ENCODE measurements around the gene CYP46A1.

The CYP46A1 gene

GRCh38 chr14:99698642-99699041 lies 14.5 kb downstream of the CYP46A1 start:
- no peaks in the 10 kb centered on the region for H3K4me1 ChIP-seq (ENCODE audit: control insufficient read depth, insufficient read depth, low read length)
- no peaks in the 10 kb centered on the region; the same call in 1 of the 2 replicates for H3K9me3 ChIP-seq (ENCODE audit: control insufficient read depth, insufficient read depth, low read depth, low read length)
- TF ChIP-seq ZNF324 (tag by site-specific recombination; IDR thresholded peaks at IDR 0.05) (no peak), REPIN1 (tag by site-specific recombination; IDR thresholded peaks at IDR 0.05; ENCODE audit: low read depth) (no peak)
- H3K27ac ChIP-seq (ENCODE audit: extremely low read depth, low read depth, low read length): no peak overlapping the region
- POLR2A ChIA-PET: no interaction called here
- no peak overlapping the region for H3K4me3 ChIP-seq (ENCODE audit: low read depth, low read length)
- no peaks in the 10 kb centered on the region for H3K36me3 ChIP-seq (ENCODE audit: control insufficient read depth in 2 of 2, insufficient read depth in 1 of 2, low read length in 2 of 2)
- CTCF ChIA-PET: interaction anchor here (0.8 to 1.3 kb wide), 3 partner anchors 11 to 494 kb away, joined by 3 to 5 read pairs (median 4); no protein-coding TSS in a partner anchor

- Histone ChIP-seq H3K36me3 (ENCODE audit: control insufficient read depth in 2 of 2, insufficient read depth in 1 of 2, low read length in 2 of 2) (no peaks in the 10 kb centered on the region), H3K27ac (ENCODE audit: extremely low read depth, low read depth, low read length) (no peak overlapping the region), H3K4me3 (ENCODE audit: low read depth, low read length) (no peak overlapping the region), H3K9me3 (ENCODE audit: control insufficient read depth, insufficient read depth, low read depth, low read length) (no peaks in the 10 kb centered on the region; the same call in 1 of the 2 replicates), H3K4me1 (ENCODE audit: control insufficient read depth, insufficient read depth, low read length) (no peaks in the 10 kb centered on the region)
- ChIA-PET POLR2A (no interaction called here), CTCF (interaction anchor here (0.8 to 1.3 kb wide), 3 partner anchors 11 to 494 kb away, joined by 3 to 5 read pairs (median 4); no protein-coding TSS in a partner anchor)
- TF ChIP-seq ZNF133 (tag by site-specific recombination; IDR thresholded peaks at IDR 0.05) (no peak), ZNF561 (tag by site-specific recombination; IDR thresholded peaks at IDR 0.05; ENCODE audit: borderline replicate concordance) (no peak), ZNF157 (tag by site-specific recombination; IDR thresholded peaks at IDR 0.05) (no peak), ZNF624 (tag by site-specific recombination; IDR thresholded peaks at IDR 0.05) (no peak), PRDM4 (tag by site-specific recombination; IDR thresholded peaks at IDR 0.05) (no peak), REST (tag by site-specific recombination; IDR thresholded peaks at IDR 0.05) (no peak), ZEB2 (tag by site-specific recombination; IDR thresholded peaks at IDR 0.05) (no peak), ZNF548 (tag by site-specific recombination; IDR thresholded peaks at IDR 0.05) (no peak), KLF10 (tag by site-specific recombination; IDR thresholded peaks at IDR 0.05) (no peak), SCRT1 (tag by site-specific recombination; IDR thresholded peaks at IDR 0.05; ENCODE audit: borderline replicate concordance) (no peak), ZNF621 (tag by site-specific recombination; IDR thresholded peaks at IDR 0.05) (no peak), ZNF518A (tag by site-specific recombination; conservative IDR thresholded peaks at IDR 0.05; ENCODE audit: low read depth) (no peak), ZNF701 (tag by site-specific recombination; IDR thresholded peaks at IDR 0.05) (no peak), SP2 (tag by site-specific recombination; IDR thresholded peaks at IDR 0.05) (no peak), ZNF404 (tag by site-specific recombination; IDR thresholded peaks at IDR 0.05) (no peak)
- TF ChIP-seq, protein P1, sequence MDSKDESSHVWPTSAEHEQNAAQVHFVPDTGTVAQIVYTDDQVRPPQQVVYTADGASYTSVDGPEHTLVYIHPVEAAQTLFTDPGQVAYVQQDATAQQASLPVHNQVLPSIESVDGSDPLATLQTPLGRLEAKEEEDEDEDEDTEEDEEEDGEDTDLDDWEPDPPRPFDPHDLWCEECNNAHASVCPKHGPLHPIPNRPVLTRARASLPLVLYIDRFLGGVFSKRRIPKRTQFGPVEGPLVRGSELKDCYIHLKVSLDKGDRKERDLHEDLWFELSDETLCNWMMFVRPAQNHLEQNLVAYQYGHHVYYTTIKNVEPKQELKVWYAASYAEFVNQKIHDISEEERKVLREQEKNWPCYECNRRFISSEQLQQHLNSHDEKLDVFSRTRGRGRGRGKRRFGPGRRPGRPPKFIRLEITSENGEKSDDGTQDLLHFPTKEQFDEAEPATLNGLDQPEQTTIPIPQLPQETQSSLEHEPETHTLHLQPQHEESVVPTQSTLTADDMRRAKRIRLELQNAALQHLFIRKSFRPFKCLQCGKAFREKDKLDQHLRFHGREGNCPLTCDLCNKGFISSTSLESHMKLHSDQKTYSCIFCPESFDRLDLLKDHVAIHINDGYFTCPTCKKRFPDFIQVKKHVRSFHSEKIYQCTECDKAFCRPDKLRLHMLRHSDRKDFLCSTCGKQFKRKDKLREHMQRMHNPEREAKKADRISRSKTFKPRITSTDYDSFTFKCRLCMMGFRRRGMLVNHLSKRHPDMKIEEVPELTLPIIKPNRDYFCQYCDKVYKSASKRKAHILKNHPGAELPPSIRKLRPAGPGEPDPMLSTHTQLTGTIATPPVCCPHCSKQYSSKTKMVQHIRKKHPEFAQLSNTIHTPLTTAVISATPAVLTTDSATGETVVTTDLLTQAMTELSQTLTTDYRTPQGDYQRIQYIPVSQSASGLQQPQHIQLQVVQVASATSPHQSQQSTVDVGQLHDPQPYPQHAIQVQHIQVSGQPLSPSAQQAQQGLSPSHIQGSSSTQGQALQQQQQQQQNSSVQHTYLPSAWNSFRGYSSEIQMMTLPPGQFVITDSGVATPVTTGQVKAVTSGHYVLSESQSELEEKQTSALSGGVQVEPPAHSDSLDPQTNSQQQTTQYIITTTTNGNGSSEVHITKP (tag by site-specific recombination; IDR thresholded peaks at IDR 0.05): no peak
These were observed 15.1 kb downstream of the CYP46A1 start for GRCh38 chr14:99699085-99699760.
